AG09319 (cell line): ENCODE results near the gene ALOXE3.

ENCODE experiments used
- DNase-seq: peaks from one replicate; pipeline ENCODE4 v3.0.0-alpha.2; 2010; ENCODE audit warnings: low read depth; ENCODE audit errors: extremely low read depth
- CTCF ChIP-seq: IDR thresholded peaks from 2 replicates; pipeline ENCODE4 v1.5.1; 2011; ENCODE audit warnings: low read depth, mild to moderate bottlenecking, inconsistent platforms, low read length, moderate library complexity

The ALOXE3 gene

GRCh38 chr17:8153525-8153956 is 35.2 kb upstream of the ALOXE3 start:
- peak; percentile 85 for DNase-seq
- TF ChIP-seq CTCF, result no peak

GRCh38 chr17:8153031-8153451 is 34.7 kb upstream of the ALOXE3 start:
- TF ChIP-seq CTCF, result no peak
- DNase-seq, result no peak

GRCh38 chr17:8152112-8152775 is 33.9 kb upstream of the ALOXE3 start, which contains the start of gene PER1:
Gene PER1 (minus strand): TSS chr17:8152404. CDS start chr17:8150706, 1,698 bp downstream.
- no peak for TF ChIP-seq CTCF
- DNase-seq, result peak; percentile 89

- no peak for TF ChIP-seq CTCF
- no peak for DNase-seq
Measured at GRCh38 chr17:8151641-8152111, 33.4 kb upstream of the ALOXE3 start.

- TF ChIP-seq CTCF, result no peak
- DNase-seq, result peak; percentile 77
Measured at GRCh38 chr17:8151120-8151640, 32.9 kb upstream of the ALOXE3 start.

- TF ChIP-seq CTCF, result no peak
Measured at GRCh38 chr17:8150194-8151119, 32.1 kb upstream of the ALOXE3 start.

More at GRCh38 chr17:8150194-8151119, 32.1 kb upstream of the ALOXE3 start:
- DNase-seq, result no peak
